ENCODE data around the gene ZCCHC17.

DNA sequence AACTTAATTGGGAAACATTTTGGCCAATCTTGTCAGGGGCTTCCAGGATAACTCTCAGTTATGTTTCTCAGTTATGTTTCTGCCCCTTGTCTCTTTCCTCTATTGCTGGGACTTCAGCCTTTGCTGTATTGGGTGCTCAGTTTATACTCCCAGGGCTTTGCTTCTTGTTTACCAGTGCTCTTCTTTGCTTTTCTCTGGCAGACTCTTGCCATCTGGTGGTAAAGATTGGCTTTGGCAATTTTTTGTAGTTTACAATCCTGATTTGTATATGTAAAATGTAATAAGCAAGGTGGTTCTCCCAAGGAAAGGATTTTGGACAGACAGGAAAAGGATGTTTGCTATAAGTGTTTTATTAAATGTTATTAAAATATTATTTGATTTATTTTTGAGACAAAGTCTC, 38.2 kb downstream of the ZCCHC17 start:
- TF ChIP-seq YY1 (IDR thresholded peaks at IDR 0.05; ENCODE audit: insufficient read depth, insufficient read length) (no peak), ZNF274 (IDR thresholded peaks at IDR 0.05; ENCODE audit: low read depth, low read length) (no peak)

Data from NT2/D1 (cell line).